HG03460 (cell line): ENCODE results near the gene ADAMTS3.
"Not testable (repeated sequence)": the region's sequence is repeated elsewhere in the genome, so short reads cannot be mapped to it uniquely, and the experiment has no call there.

Experiments used
- ATAC-seq: cut with Tn5 transposase; IDR thresholded peaks from one replicate; pipeline ENCODE4 v1.9.1; 2021; ENCODE audit not compliant: unreplicated experiment

Gene ADAMTS3

GRCh38 chr4:72484981-72485380 lies 84.0 kb downstream of the ADAMTS3 start:
- ATAC-seq = no peak

GRCh38 chr4:72473434-72473900 lies 95.6 kb downstream of the ADAMTS3 start:
- ATAC-seq = no peak

- ATAC-seq = no peak
Observed at GRCh38 chr4:72471816-72472215, 97.2 kb downstream of the ADAMTS3 start.

- ATAC-seq = no peak
Observed at GRCh38 chr4:72468904-72469502, 100.0 kb downstream of the ADAMTS3 start.

GRCh38 chr4:72467633-72468032 lies 101.4 kb downstream of the ADAMTS3 start:
- ATAC-seq = no peak

GRCh38 chr4:72463724-72464123 lies 105.3 kb downstream of the ADAMTS3 start:
- no peak for ATAC-seq

- no peak for ATAC-seq
Observed at GRCh38 chr4:72457158-72457557, 111.9 kb downstream of the ADAMTS3 start.

- no peak for ATAC-seq
Observed at GRCh38 chr4:72451349-72451748, 117.7 kb downstream of the ADAMTS3 start.

GRCh38 chr4:72449705-72450104 lies 119.3 kb downstream of the ADAMTS3 start:
- no peak for ATAC-seq

- no peak for ATAC-seq
Observed at GRCh38 chr4:72448231-72448630, 120.8 kb downstream of the ADAMTS3 start.

GRCh38 chr4:72446353-72447055 lies 122.5 kb downstream of the ADAMTS3 start:
- no peak for ATAC-seq

- no peak for ATAC-seq
Observed at GRCh38 chr4:72444092-72444491, 124.9 kb downstream of the ADAMTS3 start.

GRCh38 chr4:72442715-72443114 lies 126.3 kb downstream of the ADAMTS3 start:
- ATAC-seq = no peak

GRCh38 chr4:72442147-72442546 lies 126.9 kb downstream of the ADAMTS3 start:
- no peak for ATAC-seq

- ATAC-seq = no peak
Observed at GRCh38 chr4:72440386-72440785, 128.6 kb downstream of the ADAMTS3 start.

- ATAC-seq = no peak
Observed at GRCh38 chr4:72432975-72433374, 136.0 kb downstream of the ADAMTS3 start.

GRCh38 chr4:72432282-72432681 lies 136.7 kb downstream of the ADAMTS3 start:
- no peak for ATAC-seq

GRCh38 chr4:72430988-72431387 lies 138.0 kb downstream of the ADAMTS3 start:
- ATAC-seq = no peak

GRCh38 chr4:72430050-72430449 lies 139.0 kb downstream of the ADAMTS3 start:
- no peak for ATAC-seq

GRCh38 chr4:72429397-72429889 lies 139.6 kb downstream of the ADAMTS3 start:
- no peak for ATAC-seq

- no peak for ATAC-seq
Observed at GRCh38 chr4:72427057-72427456, 142.0 kb downstream of the ADAMTS3 start.

GRCh38 chr4:72425908-72426307 lies 143.1 kb downstream of the ADAMTS3 start:
- ATAC-seq = not testable (repeated sequence)
